Mammary epithelial cell (primary cell): ENCODE measurements around the gene ANO2.

Source experiments
- EZH2 ChIP-seq: IDR thresholded peaks from 2 replicates; pipeline ENCODE4 v1.6.1; 2012; ENCODE audit warnings: low read length, inconsistent platforms, borderline replicate concordance
- TF ChIP-seq, protein P1 (sequence below), 2 donors: IDR thresholded peaks in 1 of 2; conservative IDR thresholded peaks in 1 of 2; 2 replicates each; pipeline ENCODE4 v1.5.1; 2011 to 2012; ENCODE audit warnings: inconsistent platforms in 2 of 2, low read length in 2 of 2, mild to moderate bottlenecking in 2 of 2, control low read depth in 1 of 2, low read depth in 1 of 2; ENCODE audit not compliant: insufficient read depth in 1 of 2; ENCODE audit errors: extremely low read depth in 1 of 2

DNA sequence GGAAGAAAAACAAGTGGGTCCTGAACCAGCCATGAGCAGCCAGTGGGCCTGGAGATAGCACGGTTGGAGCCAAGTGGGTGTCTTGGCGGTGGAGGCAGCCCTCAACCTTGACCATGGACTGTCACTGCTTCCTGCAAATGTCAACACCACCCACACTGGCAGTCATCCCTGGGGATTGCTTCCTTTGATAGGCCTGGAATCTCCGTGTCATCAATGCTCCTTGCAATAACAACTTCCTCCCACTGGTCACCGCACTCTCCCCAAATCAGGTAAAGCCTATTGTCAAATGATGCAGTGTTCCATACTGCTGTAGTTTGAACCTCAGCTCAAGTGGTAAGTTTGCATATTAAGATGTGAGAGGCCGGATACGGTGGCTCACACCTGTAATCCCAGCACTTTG, 384.0 kb downstream of the ANO2 start:
- no peak for TF ChIP-seq EZH2
- TF ChIP-seq, protein P1, sequence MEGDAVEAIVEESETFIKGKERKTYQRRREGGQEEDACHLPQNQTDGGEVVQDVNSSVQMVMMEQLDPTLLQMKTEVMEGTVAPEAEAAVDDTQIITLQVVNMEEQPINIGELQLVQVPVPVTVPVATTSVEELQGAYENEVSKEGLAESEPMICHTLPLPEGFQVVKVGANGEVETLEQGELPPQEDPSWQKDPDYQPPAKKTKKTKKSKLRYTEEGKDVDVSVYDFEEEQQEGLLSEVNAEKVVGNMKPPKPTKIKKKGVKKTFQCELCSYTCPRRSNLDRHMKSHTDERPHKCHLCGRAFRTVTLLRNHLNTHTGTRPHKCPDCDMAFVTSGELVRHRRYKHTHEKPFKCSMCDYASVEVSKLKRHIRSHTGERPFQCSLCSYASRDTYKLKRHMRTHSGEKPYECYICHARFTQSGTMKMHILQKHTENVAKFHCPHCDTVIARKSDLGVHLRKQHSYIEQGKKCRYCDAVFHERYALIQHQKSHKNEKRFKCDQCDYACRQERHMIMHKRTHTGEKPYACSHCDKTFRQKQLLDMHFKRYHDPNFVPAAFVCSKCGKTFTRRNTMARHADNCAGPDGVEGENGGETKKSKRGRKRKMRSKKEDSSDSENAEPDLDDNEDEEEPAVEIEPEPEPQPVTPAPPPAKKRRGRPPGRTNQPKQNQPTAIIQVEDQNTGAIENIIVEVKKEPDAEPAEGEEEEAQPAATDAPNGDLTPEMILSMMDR (conservative IDR thresholded peaks at IDR 0.05 in 1 of 2, IDR thresholded peaks at IDR 0.05 in 1 of 2; ENCODE audit: extremely low read depth in 1 of 2, insufficient read depth in 1 of 2, low read depth in 1 of 2, low read length in 2 of 2) = no peak
